IMR-90 (cell line): Measurements from ENCODE around the gene IGF1. TPM values are rescaled to one million over a fixed set of nuclear protein-coding genes. Genes with fewer than 3 reads are reported as not detected.

Experiments
- ATAC-seq: fragments of 200-7000 bp; cut with Tn5 transposase; 2 replicates; pipeline ENCODE4 v1.9.1; 2020; ENCODE audit warnings: low read depth, mild to moderate bottlenecking, moderate library complexity
- BruUV-seq: library from RNA; stranded (reverse); fragments of 400-500 nt; replicated peaks from 2 replicates; lab custom pipeline; 2021; lab: Mats Ljungman, UMichigan
- CTCF ChIA-PET: fragments of 300-600 bp; formaldehyde crosslinking; extraction: SDS; loops from one replicate; lab custom pipeline; 2021; ENCODE audit warnings: antibody characterized with exemption; lab: Yijun Ruan, JAX
- POLR2A ChIA-PET: fragments of 300-600 bp; sonication (Branson Sonifier 250); formaldehyde crosslinking; loops from one replicate; lab custom pipeline; 2022; ENCODE audit warnings: antibody characterized with exemption; ENCODE audit not compliant: unreplicated experiment; lab: Charles Lee
- DNase-seq: peaks from one replicate; pipeline ENCODE4 v3.0.0; 2013
- H2AFZ ChIP-seq: replicated peaks from 2 replicates; pipeline ENCODE3; 2013; ENCODE audit warnings: low read length, mild to moderate bottlenecking; ENCODE audit not compliant: poor library complexity
- H2AK5ac ChIP-seq: 2 replicates; pipeline ENCODE4 v1.6.1; 2013; ENCODE audit warnings: low read depth, low read length, inconsistent platforms
- H2AK9ac ChIP-seq: replicated peaks from 2 replicates; pipeline ENCODE3; 2013; ENCODE audit warnings: mild to moderate bottlenecking, low read depth, low read length, moderate library complexity; ENCODE audit not compliant: poor library complexity
- H2BK120ac ChIP-seq: 2 replicates; pipeline ENCODE4 v1.6.1; 2013; ENCODE audit warnings: low read depth, low read length, inconsistent platforms
- H2BK15ac ChIP-seq: 3 replicates; pipeline ENCODE4 v1.6.1; 2013; ENCODE audit warnings: low read depth, low read length, inconsistent platforms
- H2BK20ac ChIP-seq: 2 replicates; pipeline ENCODE4 v1.6.1; 2013; ENCODE audit warnings: low read depth, mild to moderate bottlenecking, inconsistent platforms, low read length, moderate library complexity
- H2BK5ac ChIP-seq: 2 replicates; pipeline ENCODE4 v1.6.1; 2013; ENCODE audit warnings: mild to moderate bottlenecking, low read depth, low read length, inconsistent platforms; ENCODE audit not compliant: poor library complexity, severe bottlenecking
- H3K14ac ChIP-seq: replicated peaks from 2 replicates; pipeline ENCODE4 v1.6.1; 2013; ENCODE audit warnings: low read depth, low read length, inconsistent platforms
- H3K18ac ChIP-seq: 2 replicates; pipeline ENCODE4 v1.6.1; 2013; ENCODE audit warnings: low read depth, low read length, control low read depth
- H3K23ac ChIP-seq: 2 replicates; pipeline ENCODE4 v1.6.1; 2013; ENCODE audit warnings: low read depth, low read length, inconsistent platforms
- H3K27ac ChIP-seq: 2 replicates; pipeline ENCODE4 v1.5.1; 2013; ENCODE audit warnings: mild to moderate bottlenecking, control low read depth, low read length; ENCODE audit not compliant: insufficient read depth
- H3K27me3 ChIP-seq: 2 replicates; pipeline ENCODE4 v1.6.1; 2013; ENCODE audit warnings: low read length; ENCODE audit not compliant: control insufficient read depth, insufficient read depth
- H3K36me3 ChIP-seq: 2 replicates; pipeline ENCODE4 v1.6.1; 2013; ENCODE audit warnings: low read length, mixed read lengths; ENCODE audit not compliant: control insufficient read depth, insufficient read depth
- H3K4ac ChIP-seq: 2 replicates; pipeline ENCODE4 v1.6.1; 2013; ENCODE audit warnings: low read depth, low read length, inconsistent platforms
- H3K4me1 ChIP-seq: 2 replicates; pipeline ENCODE4 v1.6.1; 2013; ENCODE audit warnings: low read length, mixed read lengths; ENCODE audit not compliant: control insufficient read depth, insufficient read depth
- H3K4me2 ChIP-seq: 2 replicates; pipeline ENCODE4 v1.6.1; 2013; ENCODE audit warnings: low read depth, mild to moderate bottlenecking, control low read depth, low read length, moderate library complexity
- H3K4me3 ChIP-seq: 2 replicates; pipeline ENCODE4 v1.5.1; 2013; ENCODE audit warnings: low read depth, mild to moderate bottlenecking, control low read depth, low read length, moderate library complexity; ENCODE audit not compliant: insufficient read depth
- H3K56ac ChIP-seq: 2 replicates; pipeline ENCODE4 v1.6.1; 2013; ENCODE audit warnings: low read length, inconsistent platforms; ENCODE audit not compliant: insufficient read depth; ENCODE audit errors: extremely low read depth
- H3K79me1 ChIP-seq, 2 experiments: 2 replicates each; pipeline ENCODE4 v1.6.1; 2013; ENCODE audit warnings: low read length in 2 of 2, inconsistent platforms in 1 of 2, low read depth in 1 of 2
- H3K9ac ChIP-seq: 2 replicates; pipeline ENCODE4 v1.6.1; 2013; ENCODE audit warnings: low read depth, low read length, control low read depth
- H3K9me1 ChIP-seq: 2 replicates; pipeline ENCODE4 v1.6.1; 2013; ENCODE audit warnings: low read length, inconsistent platforms; ENCODE audit not compliant: insufficient read depth
- H3K9me3 ChIP-seq: 2 replicates; pipeline ENCODE4 v1.6.1; 2013; ENCODE audit warnings: low read length; ENCODE audit not compliant: control insufficient read depth, insufficient read depth
- H4K20me1 ChIP-seq: 2 replicates; pipeline ENCODE4 v1.6.1; 2013; ENCODE audit warnings: low read length, inconsistent platforms; ENCODE audit not compliant: insufficient read depth
- H4K5ac ChIP-seq: 2 replicates; pipeline ENCODE4 v1.6.1; 2013; ENCODE audit warnings: mild to moderate bottlenecking, low read depth, low read length, control low read depth
- H4K8ac ChIP-seq, 2 experiments: 2 replicates each; pipeline ENCODE4 v1.6.1; 2013; ENCODE audit warnings: low read depth in 2 of 2, low read length in 2 of 2, control low read depth in 1 of 2, inconsistent platforms in 1 of 2
- H4K91ac ChIP-seq: 2 replicates; pipeline ENCODE4 v1.6.1; 2013; ENCODE audit warnings: low read depth, low read length, inconsistent platforms; ENCODE audit not compliant: insufficient read depth
- MAFK ChIP-seq: IDR thresholded peaks from 2 replicates; pipeline ENCODE4 v1.6.1; 2012; ENCODE audit warnings: low read depth, low read length, improper control_type of control experiment
- WGBS, 2 experiments: methylation state at CpG; one replicate each; pipeline versions ENCODE4 v1.1.5 to v1.1.7; 2013; ENCODE audit warnings: missing lambda C conversion rate in 2 of 2; ENCODE audit not compliant: insufficient read length in 1 of 2; ENCODE audit errors: extremely low coverage in 2 of 2; 5-methylcytosine and 5-hydroxymethylcytosine counted together
- dilution Hi-C: fragments of 300-500 bp; cut with HindIII; formaldehyde crosslinking; loops from one replicate; pipeline ENCODE4 v1.14.3; 2018; ENCODE audit warnings: low sequenced_read_pairs; ENCODE audit not compliant: unreplicated experiment
- in situ Hi-C: fragments of 300-500 bp; cut with MboI; formaldehyde crosslinking; loops from 3 replicates; pipeline ENCODE4 v1.14.3; 2019; ENCODE audit warnings: low sequenced_read_pairs, inconsistent platforms, mixed read lengths
- intact Hi-C: fragments of 100-400 bp; cut with micrococcal nuclease; formaldehyde crosslinking; loops from 2 replicates; pipeline ENCODE4 v1.10.0; 2022
- polyA plus RNA-seq, 3 experiments: library from polyadenylated mRNA; depleted of rRNA; stranded (reverse); fragments of >200 nt; gene quantifications; 2 replicates each; pipeline ENCODE4 v1.2.3, GENCODE V29; 2012; ENCODE audit warnings: low replicate concordance in 1 of 3
- total RNA-seq: library from RNA; depleted of rRNA; stranded (reverse); fragments of >200 nt; gene quantifications from 2 replicates; pipeline ENCODE4 v1.2.3, GENCODE V29; 2012
- TF ChIP-seq, protein P1 (sequence below): conservative IDR thresholded peaks from 2 replicates; pipeline ENCODE4 v1.5.1; 2012; ENCODE audit warnings: mild to moderate bottlenecking, low read depth, low read length, improper control_type of control experiment

Gene IGF1
- total and polyA plus RNA-seq, 2 of the 4 experiments (the other 2 are of a cell fraction), result under 0.01 to 0.12 TPM

DNA sequence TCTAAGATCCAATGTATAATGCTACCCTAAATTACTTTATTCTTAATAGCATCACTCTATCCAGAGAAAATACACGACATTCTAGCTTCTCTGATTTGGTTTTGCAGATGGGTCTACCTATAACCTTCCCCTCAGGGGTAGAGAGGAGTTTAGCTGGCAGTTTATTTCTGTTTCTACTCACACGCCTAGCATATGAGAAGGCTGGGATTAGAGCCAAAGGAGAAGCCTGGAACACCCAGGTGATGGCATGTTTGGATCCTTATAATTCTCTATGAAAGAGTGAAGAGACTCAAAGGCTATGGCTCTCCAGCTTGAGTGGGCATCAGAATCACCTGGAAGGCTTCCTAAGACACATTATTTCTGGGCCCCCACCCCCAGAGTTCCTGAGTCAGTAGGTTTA is 131.3 kb downstream of the IGF1 start:
- Histone ChIP-seq H4K91ac (no peak overlapping the region), H3K14ac (no peak overlapping the region), H3K4ac (no peak overlapping the region), H2AK5ac (no peak overlapping the region), H3K4me1 (no peaks in the 10 kb centered on the region), H4K5ac (no peak overlapping the region), H3K36me3 (no peaks in the 10 kb centered on the region), H3K56ac (no peak overlapping the region), H2BK120ac (no peak overlapping the region), H2BK5ac (no peak overlapping the region), H2BK15ac (no peak overlapping the region), H3K23ac (no peak overlapping the region), H3K9ac (no peak overlapping the region), H3K4me2 (no peak overlapping the region), H2BK20ac (no peak overlapping the region), H2AK9ac (no peak overlapping the region), H3K18ac (no peak overlapping the region), H3K9me3 (no peaks in the 10 kb centered on the region), H3K9me1 (no peaks in the 10 kb centered on the region), H3K4me3 (no peak overlapping the region), H2AFZ (no peak overlapping the region), H3K27ac (no peak overlapping the region), H4K8ac (no peak overlapping the region), H4K20me1 (no peaks in the 10 kb centered on the region), H3K79me1 (no peaks in the 10 kb centered on the region), H3K27me3 (no peaks in the 10 kb centered on the region)
- ChIA-PET CTCF (no interaction called here), POLR2A (no interaction called here)
- TF ChIP-seq, protein P1, sequence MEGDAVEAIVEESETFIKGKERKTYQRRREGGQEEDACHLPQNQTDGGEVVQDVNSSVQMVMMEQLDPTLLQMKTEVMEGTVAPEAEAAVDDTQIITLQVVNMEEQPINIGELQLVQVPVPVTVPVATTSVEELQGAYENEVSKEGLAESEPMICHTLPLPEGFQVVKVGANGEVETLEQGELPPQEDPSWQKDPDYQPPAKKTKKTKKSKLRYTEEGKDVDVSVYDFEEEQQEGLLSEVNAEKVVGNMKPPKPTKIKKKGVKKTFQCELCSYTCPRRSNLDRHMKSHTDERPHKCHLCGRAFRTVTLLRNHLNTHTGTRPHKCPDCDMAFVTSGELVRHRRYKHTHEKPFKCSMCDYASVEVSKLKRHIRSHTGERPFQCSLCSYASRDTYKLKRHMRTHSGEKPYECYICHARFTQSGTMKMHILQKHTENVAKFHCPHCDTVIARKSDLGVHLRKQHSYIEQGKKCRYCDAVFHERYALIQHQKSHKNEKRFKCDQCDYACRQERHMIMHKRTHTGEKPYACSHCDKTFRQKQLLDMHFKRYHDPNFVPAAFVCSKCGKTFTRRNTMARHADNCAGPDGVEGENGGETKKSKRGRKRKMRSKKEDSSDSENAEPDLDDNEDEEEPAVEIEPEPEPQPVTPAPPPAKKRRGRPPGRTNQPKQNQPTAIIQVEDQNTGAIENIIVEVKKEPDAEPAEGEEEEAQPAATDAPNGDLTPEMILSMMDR, result no peak
- no peak for TF ChIP-seq MAFK
- in situ Hi-C loops (no loop called here), intact Hi-C loops (no loop called here), dilution Hi-C loops (no loop called here)
- WGBS, 2 experiments, result no CpG with 5 or more reads among the region's 2 CpGs
- DNase-seq (no peak), ATAC-seq (no peak)
- no TSS peak for BruUV-seq
